ENCODE results near the gene PARP6.

Gene PARP6

DNA sequence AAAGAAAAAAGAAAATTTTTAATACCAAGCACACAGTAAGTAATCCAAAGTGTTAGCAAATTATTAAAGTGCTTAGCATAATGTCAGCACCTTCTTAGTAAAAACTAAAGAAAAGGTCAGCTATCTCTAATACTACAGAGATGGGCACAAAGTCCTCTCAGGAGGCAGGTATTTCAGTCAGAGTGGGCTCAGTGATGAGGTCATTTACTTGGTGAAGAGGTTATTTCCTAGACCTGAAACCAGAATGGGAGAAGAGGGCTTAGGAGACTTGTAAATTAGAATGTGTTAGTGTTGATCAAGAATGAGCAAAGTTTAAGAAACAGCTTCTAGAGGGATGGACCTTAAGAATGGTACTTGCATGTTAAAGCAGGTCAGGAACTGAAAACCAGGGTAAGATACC lies 32.7 kb downstream of the PARP6 start:
- TF ChIP-seq, protein P1, sequence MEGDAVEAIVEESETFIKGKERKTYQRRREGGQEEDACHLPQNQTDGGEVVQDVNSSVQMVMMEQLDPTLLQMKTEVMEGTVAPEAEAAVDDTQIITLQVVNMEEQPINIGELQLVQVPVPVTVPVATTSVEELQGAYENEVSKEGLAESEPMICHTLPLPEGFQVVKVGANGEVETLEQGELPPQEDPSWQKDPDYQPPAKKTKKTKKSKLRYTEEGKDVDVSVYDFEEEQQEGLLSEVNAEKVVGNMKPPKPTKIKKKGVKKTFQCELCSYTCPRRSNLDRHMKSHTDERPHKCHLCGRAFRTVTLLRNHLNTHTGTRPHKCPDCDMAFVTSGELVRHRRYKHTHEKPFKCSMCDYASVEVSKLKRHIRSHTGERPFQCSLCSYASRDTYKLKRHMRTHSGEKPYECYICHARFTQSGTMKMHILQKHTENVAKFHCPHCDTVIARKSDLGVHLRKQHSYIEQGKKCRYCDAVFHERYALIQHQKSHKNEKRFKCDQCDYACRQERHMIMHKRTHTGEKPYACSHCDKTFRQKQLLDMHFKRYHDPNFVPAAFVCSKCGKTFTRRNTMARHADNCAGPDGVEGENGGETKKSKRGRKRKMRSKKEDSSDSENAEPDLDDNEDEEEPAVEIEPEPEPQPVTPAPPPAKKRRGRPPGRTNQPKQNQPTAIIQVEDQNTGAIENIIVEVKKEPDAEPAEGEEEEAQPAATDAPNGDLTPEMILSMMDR (conservative IDR thresholded peaks at IDR 0.05; ENCODE audit: low read depth, low read length), result no peak
- DNase-seq (ENCODE audit: low read depth), result no peak
- H3K4me3 ChIP-seq (ENCODE audit: low read depth, low read length), result no peak overlapping the region

DNA sequence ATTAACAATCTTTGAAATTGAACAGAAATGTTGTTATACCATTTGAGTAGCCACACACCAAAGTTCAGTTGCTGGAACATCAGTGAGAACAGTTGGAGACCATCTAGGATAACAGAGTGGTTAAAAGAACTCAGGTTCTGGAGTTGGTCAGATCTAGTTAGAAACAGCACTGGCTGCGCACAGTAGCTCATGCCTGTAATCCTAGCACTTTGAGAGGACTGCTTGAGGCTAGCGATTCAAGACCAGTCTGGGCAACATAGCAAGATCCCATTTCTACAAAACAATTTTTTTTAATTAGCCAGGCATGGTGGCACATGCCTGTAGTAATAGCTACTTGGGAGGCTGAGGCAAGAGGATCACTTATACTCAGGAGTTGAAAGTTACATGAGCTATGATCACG lies 33.8 kb downstream of the PARP6 start:
- H3K4me3 ChIP-seq (ENCODE audit: low read depth, low read length), result no peak overlapping the region
- no peak for DNase-seq (ENCODE audit: low read depth)
- TF ChIP-seq, protein P1 (conservative IDR thresholded peaks at IDR 0.05; ENCODE audit: low read depth, low read length), result no peak

DNA sequence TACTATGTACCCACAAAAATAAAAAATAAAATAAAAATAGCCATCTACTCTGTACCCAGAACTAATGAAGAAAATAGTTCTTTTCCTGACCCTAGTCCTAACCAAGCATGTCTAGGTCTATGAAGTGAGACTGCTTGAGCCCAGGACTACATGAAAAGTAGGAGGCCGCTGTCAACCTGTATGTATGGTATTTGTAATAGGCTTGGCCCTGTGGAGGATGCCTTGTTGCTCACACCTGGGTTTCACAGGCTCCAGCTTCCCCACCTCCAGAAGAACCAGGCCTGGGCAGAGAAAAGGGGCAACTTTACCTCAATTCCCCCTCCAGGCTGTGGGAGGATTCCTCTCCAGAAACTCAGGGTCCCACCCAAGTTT lies 34.5 kb downstream of the PARP6 start:
- TF ChIP-seq, protein P1 (conservative IDR thresholded peaks at IDR 0.05; ENCODE audit: low read depth, low read length), result no peak
- peak; percentile 25 for DNase-seq (ENCODE audit: low read depth)
- H3K4me3 ChIP-seq (ENCODE audit: low read depth, low read length), result no peak overlapping the region

DNA sequence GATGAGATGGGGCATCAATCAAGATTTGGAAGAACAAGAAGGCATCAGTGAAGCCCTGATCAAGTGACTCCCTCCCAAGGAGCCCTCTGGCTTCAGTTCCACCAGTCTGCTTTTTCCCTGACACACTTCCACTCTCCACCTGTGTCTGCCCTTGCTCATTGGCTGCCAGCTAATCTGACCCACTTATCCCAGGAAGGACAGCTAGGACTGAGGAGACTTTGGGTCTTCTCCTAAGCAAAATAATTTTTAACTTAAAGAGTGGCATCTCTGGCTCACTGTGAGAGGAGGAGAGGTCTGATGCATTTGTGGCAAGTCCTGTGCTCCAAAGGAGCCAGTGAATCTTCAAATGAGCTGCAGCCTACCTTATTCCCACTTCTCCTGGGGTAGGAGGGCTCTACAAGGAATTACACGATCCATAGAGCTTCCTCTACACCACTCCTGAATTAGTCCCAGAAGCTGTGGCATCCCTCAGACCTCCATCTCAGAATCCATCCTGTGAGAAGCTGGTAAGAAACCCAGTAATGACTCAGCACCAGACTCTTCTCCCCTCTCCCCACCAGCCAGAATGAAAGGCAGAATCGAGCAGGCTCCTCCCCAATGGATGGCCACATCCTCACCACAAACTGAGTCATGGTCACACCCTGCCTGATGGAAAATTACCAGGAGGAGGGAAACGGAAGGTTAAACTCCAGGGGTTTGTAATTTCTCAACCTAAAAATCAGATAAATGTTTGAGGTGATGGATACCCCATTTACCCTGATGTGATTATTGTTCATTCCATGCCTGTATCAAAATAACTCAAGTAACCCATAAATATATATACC lies 35.1 kb downstream of the PARP6 start:
- TF ChIP-seq, protein P1 (conservative IDR thresholded peaks at IDR 0.05; ENCODE audit: low read depth, low read length), result no peak
- H3K4me3 ChIP-seq (ENCODE audit: low read depth, low read length), result peak overlapping the region; percentile 49
- peak; percentile 99 for DNase-seq (ENCODE audit: low read depth)

DNA sequence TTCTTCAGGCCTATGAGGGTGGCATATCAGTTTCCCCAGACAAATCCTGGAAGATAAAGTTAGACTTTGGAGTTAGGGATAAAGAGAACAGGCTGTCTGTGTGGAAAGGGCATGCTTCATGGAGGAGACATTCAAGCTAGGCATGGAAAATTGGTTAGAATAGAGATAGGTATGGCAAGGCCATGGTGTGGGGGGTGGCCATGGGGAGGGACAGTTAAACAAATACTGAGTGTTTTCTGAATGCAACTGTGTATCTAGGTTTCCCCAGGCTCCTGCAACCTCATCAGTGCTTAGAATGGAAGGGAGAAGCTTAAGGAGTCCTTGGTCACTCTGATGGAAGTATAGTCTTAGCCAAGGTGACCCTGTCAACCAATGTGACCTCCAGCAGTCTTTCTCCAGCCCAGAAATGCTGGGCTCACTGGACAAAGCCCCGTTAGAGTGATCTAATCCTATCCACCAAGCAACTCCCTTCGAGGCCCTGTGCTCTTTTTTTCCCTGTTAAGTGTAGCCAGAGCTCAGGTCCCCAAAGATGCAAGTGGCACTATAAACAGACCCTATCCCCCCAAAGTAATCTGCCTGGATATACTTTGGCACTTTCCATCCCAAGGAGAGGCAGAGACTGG lies 35.9 kb downstream of the PARP6 start:
- TF ChIP-seq, protein P1 (conservative IDR thresholded peaks at IDR 0.05; ENCODE audit: low read depth, low read length), result no peak

DNA sequence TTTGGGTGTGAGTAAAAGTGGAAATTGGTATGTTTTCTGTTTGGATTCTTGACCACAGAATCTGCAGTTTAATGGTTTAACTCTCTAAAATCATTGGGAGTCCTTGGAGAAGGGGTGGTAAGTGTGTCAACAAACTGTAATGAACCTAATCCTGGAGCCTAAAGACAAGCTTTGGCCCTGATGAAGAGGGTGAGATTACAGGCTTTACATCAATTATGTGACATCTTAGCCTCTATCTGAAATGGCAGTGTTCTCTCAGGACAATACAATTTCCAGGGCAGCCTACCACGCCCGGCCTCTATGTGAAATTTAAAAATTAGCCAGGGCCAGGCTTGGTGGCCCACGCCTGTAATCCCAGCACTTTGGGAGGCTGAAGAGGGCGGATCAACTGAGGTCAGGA lies 37.1 kb downstream of the PARP6 start:
- TF ChIP-seq, protein P1 (conservative IDR thresholded peaks at IDR 0.05; ENCODE audit: low read depth, low read length), result no peak
- H3K4me3 ChIP-seq (ENCODE audit: low read depth, low read length), result no peak overlapping the region
- no peak for DNase-seq (ENCODE audit: low read depth)

More for the DNA sequence above, 35.9 kb downstream of the PARP6 start:
- DNase-seq (ENCODE audit: low read depth), result no peak
- peak overlapping the region; percentile 49 for H3K4me3 ChIP-seq (ENCODE audit: low read depth, low read length)
